Mucosa of descending colon (tissue), 3 donors: Measurements from ENCODE around the gene SPATA31E1. TPM values are rescaled to one million over a fixed set of nuclear protein-coding genes. Genes with fewer than 3 reads are reported as not detected.

Experiments used
- ATAC-seq: fragments of 200-7000 bp; cut with Tn5 transposase; one replicate; pipeline ENCODE4 v1.9.1; 2020; ENCODE audit warnings: mild to moderate bottlenecking, moderate library complexity
- DNase-seq, 3 donors: peaks; one replicate each; pipeline ENCODE4 v3.0.0-alpha.2; 2020
- H3K36me3 ChIP-seq: fragments of 200-600 bp; one replicate; pipeline ENCODE4 v1.8.0; 2021; ENCODE audit warnings: low read depth, mild to moderate bottlenecking
- H3K4me1 ChIP-seq: fragments of 200-600 bp; one replicate; pipeline ENCODE4 v1.8.0; 2021; ENCODE audit warnings: low read depth, mild to moderate bottlenecking
- H3K4me3 ChIP-seq: fragments of 200-600 bp; one replicate; pipeline ENCODE4 v1.8.0; 2021; ENCODE audit warnings: mild to moderate bottlenecking
- H3K9me3 ChIP-seq: fragments of 200-600 bp; one replicate; pipeline ENCODE4 v1.8.0; 2021; ENCODE audit warnings: mild to moderate bottlenecking
- CTCF ChIP-seq: fragments of 200-600 bp; IDR thresholded peaks from one replicate; pipeline ENCODE4 v1.8.0; 2022; ENCODE audit warnings: antibody characterized with exemption, mild to moderate bottlenecking
- intact Hi-C, 2 donors: fragments of 100-400 bp; cut with DNase I in 1 of 2; cut with micrococcal nuclease in 1 of 2; formaldehyde crosslinking; loops; one replicate each; pipeline versions ENCODE4 v1.11.0 to v1.11.1; 2022; cut with DNase I, micrococcal nuclease
- total RNA-seq, 3 donors: library from RNA; stranded (reverse); fragmentation: NEBNext Ultra II Directional in 2 of 3; extraction: Animal tissue kit (Norgen Biotek cat#: 25700) in 2 of 3; gene quantifications; one replicate each; pipeline versions ENCODE4 v1.2.1 to v1.2.4, GENCODE V29; 2021 to 2023
- donor health status: DM: no; HTN: no; CAD: no; lungs with moderate emphysema.
- donor health status: DM: no; HTN: no; CAD: no.
- donor health status: DM: no; HTN: yes; CAD: no.

Gene SPATA31E1
- total RNA-seq, 3 donors from 2014 or later = 0.06 TPM; not detected in 2

- no peak for ATAC-seq
- intact Hi-C loops = no loop called here
- H3K4me3 ChIP-seq = no peak overlapping the region
- no peaks in the 10 kb centered on the region for H3K36me3 ChIP-seq
- no peaks in the 10 kb centered on the region for H3K4me1 ChIP-seq
- DNase-seq = no peak
- no peaks in the 10 kb centered on the region for H3K9me3 ChIP-seq
- no peak for TF ChIP-seq CTCF
Observed at GRCh38 chr9:87869082-87869481, 13.6 kb upstream of the SPATA31E1 start.

GRCh38 chr9:87871425-87872078 is 11.1 kb upstream of the SPATA31E1 start:
- ATAC-seq = no peak
- intact Hi-C loops = no loop called here
- Histone ChIP-seq H3K9me3 (no peaks in the 10 kb centered on the region), H3K36me3 (no peaks in the 10 kb centered on the region), H3K4me3 (no peak overlapping the region), H3K4me1 (peaks cover 4% of the 10 kb centered on the region)
- DNase-seq = no peak
- TF ChIP-seq CTCF = no peak

- intact Hi-C loops = no loop called here
- no peak for TF ChIP-seq CTCF
- DNase-seq = peak in 1 of 3 donors; percentile 25
- H3K4me1 ChIP-seq = peaks cover 4% of the 10 kb centered on the region
- H3K9me3 ChIP-seq = no peaks in the 10 kb centered on the region
- no peak overlapping the region for H3K4me3 ChIP-seq
- ATAC-seq = no peak
- H3K36me3 ChIP-seq = no peaks in the 10 kb centered on the region
Observed at GRCh38 chr9:87872079-87872624, 10.5 kb upstream of the SPATA31E1 start.

GRCh38 chr9:87873607-87874303 is 8.9 kb upstream of the SPATA31E1 start:
- H3K9me3 ChIP-seq = no peaks in the 10 kb centered on the region
- intact Hi-C loops = no loop called here
- ATAC-seq (peak; percentile 84), DNase-seq (peak in 2 of 3 donors; percentile 47 to 57)
- TF ChIP-seq CTCF = no peak
- H3K36me3 ChIP-seq = no peaks in the 10 kb centered on the region
- H3K4me3 ChIP-seq = no peak overlapping the region
- peaks cover 4% of the 10 kb centered on the region for H3K4me1 ChIP-seq

- H3K4me1 ChIP-seq = peaks cover 8% of the 10 kb centered on the region
- DNase-seq = peak in 1 of 3 donors; percentile 25
- intact Hi-C loops = no loop called here
Observed at GRCh38 chr9:87874304-87874623, 8.4 kb upstream of the SPATA31E1 start.

More at GRCh38 chr9:87874304-87874623, 8.4 kb upstream of the SPATA31E1 start:
- no peak for ATAC-seq
- no peak overlapping the region for H3K4me3 ChIP-seq
- H3K9me3 ChIP-seq = no peaks in the 10 kb centered on the region
- H3K36me3 ChIP-seq = no peaks in the 10 kb centered on the region
- no peak for TF ChIP-seq CTCF
